GM12872 (cell line): Measurements from ENCODE around the gene UBE2F.

Experiments
- TF ChIP-seq, protein P1 (sequence below): IDR thresholded peaks from 3 replicates; pipeline ENCODE4 v1.5.1; 2011; ENCODE audit warnings: low read depth, mild to moderate bottlenecking, low read length, moderate library complexity; ENCODE audit not compliant: insufficient read depth

Gene UBE2F

DNA sequence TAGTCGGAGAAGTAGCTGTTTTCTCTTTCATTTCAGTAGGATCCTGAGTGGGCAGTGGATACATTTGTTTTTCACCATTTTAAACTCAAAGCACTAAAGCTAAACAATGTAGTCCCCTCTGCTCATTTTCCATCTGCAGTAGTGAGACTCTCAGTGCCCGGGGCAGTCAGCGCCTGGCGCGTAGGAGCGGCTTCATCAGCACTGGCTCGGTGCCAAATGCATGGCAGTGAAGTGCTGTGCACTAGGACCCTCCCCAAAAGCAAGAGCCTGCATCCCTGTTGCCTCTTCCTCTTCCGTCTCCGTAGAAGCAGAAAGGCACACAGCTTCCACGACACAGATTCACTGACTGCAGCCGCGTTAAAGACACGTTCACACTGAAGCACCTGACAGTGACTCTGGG, 114.3 kb downstream of the UBE2F start:
- TF ChIP-seq, protein P1, sequence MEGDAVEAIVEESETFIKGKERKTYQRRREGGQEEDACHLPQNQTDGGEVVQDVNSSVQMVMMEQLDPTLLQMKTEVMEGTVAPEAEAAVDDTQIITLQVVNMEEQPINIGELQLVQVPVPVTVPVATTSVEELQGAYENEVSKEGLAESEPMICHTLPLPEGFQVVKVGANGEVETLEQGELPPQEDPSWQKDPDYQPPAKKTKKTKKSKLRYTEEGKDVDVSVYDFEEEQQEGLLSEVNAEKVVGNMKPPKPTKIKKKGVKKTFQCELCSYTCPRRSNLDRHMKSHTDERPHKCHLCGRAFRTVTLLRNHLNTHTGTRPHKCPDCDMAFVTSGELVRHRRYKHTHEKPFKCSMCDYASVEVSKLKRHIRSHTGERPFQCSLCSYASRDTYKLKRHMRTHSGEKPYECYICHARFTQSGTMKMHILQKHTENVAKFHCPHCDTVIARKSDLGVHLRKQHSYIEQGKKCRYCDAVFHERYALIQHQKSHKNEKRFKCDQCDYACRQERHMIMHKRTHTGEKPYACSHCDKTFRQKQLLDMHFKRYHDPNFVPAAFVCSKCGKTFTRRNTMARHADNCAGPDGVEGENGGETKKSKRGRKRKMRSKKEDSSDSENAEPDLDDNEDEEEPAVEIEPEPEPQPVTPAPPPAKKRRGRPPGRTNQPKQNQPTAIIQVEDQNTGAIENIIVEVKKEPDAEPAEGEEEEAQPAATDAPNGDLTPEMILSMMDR = no peak

DNA sequence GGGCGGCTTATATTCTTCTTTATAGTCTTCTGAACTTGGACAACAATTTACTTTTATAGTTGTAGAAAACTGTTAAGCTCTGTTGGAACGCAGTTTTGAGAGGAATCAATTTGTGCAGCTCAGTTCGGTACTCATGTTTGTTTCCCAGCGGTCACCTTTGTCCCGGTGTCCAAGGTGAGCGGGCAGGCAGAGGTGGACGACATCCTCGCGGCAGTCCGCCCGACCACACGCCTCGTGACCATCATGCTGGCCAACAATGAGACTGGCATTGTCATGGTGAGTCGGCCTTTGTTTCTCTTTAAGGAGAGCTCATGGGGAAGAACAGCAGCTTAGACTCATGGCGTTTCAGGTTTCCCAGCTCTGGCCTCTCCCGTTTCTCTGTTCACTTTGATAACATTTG, 114.7 kb downstream of the UBE2F start:
- TF ChIP-seq, protein P1 = no peak

DNA sequence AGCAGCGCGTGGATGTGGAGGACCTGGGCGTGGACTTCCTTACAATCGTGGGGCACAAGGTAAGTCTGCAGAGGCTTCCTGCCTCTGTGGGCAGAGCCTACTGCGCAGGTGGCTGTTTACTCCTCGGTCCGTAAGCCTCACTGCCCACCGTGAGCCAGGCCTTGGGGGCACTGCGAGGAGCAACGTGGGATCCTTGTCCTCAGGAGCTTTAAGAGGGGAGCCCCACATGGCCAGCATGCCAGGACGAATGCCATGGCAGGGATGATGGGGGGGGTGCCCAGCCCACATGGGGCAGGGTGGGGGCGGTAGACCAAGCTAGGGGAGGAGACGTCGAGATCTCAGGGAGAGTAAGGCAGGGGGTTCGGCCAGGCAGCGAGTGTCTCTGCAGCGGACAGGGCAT, 115.3 kb downstream of the UBE2F start:
- TF ChIP-seq, protein P1 = no peak

DNA sequence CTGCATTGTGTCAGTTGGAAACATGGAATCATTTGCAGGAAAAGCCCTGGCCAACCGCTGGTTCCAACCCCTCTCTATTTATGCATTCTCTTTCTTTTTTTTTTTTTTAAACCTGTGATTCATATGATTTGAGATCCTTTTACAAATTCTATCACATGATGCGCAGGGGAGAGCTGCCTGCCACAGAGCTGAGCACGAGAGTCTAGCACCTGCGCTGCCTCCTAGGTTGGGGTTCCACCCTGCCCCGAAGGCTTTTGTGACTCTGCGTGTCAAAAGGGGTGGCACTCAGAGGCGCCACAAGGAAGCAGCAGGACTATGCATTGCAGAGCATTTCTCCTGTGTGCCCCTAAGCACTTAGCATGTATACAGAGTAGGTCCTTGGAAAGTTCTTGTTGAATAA, 116.0 kb downstream of the UBE2F start:
- TF ChIP-seq, protein P1 = no peak

DNA sequence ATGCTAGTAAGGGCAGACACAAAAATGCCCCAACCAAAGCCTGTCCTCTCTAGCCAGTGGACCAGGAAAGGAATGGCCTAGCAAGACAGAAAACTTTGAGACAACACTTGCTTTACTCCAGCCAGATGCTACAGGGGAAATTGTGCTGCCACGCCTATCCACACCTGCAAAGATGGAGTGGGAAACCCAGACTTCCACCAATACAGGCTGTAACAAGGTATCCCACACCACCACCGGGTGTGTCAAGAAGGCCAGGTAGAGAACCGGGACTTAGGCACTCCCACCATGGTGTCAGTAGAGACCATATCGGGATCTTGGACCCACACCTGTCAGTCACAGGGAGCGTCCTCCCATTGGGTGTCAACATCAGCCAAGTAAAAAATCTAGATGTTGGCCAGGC, 117.1 kb downstream of the UBE2F start:
- TF ChIP-seq, protein P1 = no peak

DNA sequence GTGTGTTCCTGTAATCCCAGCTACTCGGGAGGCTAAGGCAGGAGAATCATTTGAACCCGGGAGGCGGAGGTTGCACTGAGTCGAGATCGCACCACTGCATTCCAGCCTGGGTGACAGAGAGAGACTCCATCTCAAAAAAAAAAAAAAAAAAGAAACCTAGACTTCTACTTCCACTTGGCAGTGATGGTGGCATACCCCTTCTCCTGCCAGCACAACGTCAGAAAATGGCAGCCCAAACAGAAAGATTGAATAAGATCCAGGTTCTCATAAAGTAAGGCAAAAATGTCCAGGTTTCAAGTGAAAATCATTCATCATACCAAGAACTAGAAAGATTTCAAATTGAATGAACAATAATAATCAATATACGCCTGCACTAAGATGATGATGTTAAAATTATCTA, 117.9 kb downstream of the UBE2F start:
- TF ChIP-seq, protein P1 = no peak

DNA sequence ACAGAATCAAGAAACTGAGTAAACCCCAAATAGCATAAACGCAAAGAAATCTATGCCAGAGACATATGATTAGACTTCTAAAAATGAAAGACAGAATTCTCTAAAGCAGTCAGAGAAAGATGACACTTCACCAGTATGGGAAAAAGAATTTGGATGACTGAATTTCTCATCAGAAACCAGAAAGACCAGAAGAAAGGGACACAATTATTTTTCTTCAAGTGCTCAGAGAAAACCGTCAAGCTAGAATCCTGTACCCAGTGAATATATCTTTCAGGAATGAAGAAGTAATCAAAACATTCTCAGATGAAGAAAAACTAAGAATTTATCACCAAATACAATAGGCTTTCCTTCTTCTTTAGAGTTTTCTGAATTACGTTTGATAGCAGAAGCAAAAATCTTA, 119.1 kb downstream of the UBE2F start:
- TF ChIP-seq, protein P1 = no peak

DNA sequence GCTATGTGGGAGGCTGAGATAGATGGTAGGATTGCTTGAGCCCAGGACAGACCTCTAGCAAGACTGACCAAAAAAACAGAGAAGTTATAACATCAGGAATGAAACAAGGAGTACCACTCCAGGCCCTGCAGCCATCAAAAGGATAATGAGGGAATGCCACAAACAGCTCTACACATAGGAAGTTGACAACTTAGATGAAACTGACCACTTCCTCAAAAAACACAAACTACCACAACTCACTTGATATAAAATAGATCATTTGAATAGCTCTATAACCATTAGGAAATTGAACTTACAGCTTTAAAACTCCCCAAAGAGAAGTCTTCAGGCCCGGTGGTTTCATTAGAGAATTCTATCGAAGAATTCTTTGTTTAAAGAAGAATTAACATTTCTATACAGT, 120.4 kb downstream of the UBE2F start:
- TF ChIP-seq, protein P1 = no peak
